Trophoblast cell (in vitro differentiated cells and primary cell): ENCODE data around the gene SMO.
A peak's percentile ranks its signal among the peaks of the same experiment; 100 is the strongest.
"Not testable (repeated sequence)": the region's sequence is repeated elsewhere in the genome, so short reads cannot be mapped to it uniquely, and the experiment has no call there.

Experiments
- DNase-seq, 2 donors: peaks; one replicate each; pipeline ENCODE4 v3.0.0-alpha.2; 2016
- H2AFZ ChIP-seq: 2 replicates; pipeline ENCODE4 v1.6.1; 2013; ENCODE audit warnings: low read length, moderate library complexity, mild to moderate bottlenecking; ENCODE audit not compliant: insufficient read depth, poor library complexity
- H2AK5ac ChIP-seq: 2 replicates; pipeline ENCODE4 v1.6.1; 2013; ENCODE audit warnings: mild to moderate bottlenecking, low read length
- H2BK120ac ChIP-seq: 2 replicates; pipeline ENCODE4 v1.6.1; 2013; ENCODE audit warnings: low read length, mild to moderate bottlenecking, moderate library complexity; ENCODE audit not compliant: insufficient read depth, poor library complexity
- H2BK12ac ChIP-seq: 2 replicates; pipeline ENCODE4 v1.6.1; 2013; ENCODE audit warnings: mild to moderate bottlenecking, low read length, moderate library complexity
- H2BK5ac ChIP-seq: 2 replicates; pipeline ENCODE4 v1.6.1; 2013; ENCODE audit warnings: low read length, low read depth, moderate library complexity, mild to moderate bottlenecking; ENCODE audit not compliant: poor library complexity
- H3K14ac ChIP-seq: 2 replicates; pipeline ENCODE4 v1.6.1; 2013; ENCODE audit warnings: mild to moderate bottlenecking, low read length
- H3K18ac ChIP-seq: 2 replicates; pipeline ENCODE4 v1.6.1; 2013; ENCODE audit warnings: mild to moderate bottlenecking, low read length
- H3K23ac ChIP-seq: 2 replicates; pipeline ENCODE4 v1.6.1; 2013; ENCODE audit warnings: low read length
- H3K27ac ChIP-seq: 2 replicates; pipeline ENCODE4 v1.5.1; 2013; ENCODE audit warnings: low read depth, mild to moderate bottlenecking, inconsistent platforms, low read length, moderate library complexity
- H3K27me3 ChIP-seq: 2 replicates; pipeline ENCODE4 v1.6.1; 2013; ENCODE audit warnings: inconsistent platforms, mild to moderate bottlenecking, low read length, moderate library complexity; ENCODE audit not compliant: insufficient read depth
- H3K36me3 ChIP-seq, 2 experiments: 1 replicate in 1 of 2; 2 replicates in 1 of 2; pipeline ENCODE4 v1.6.1; 2013; ENCODE audit warnings: low read length in 2 of 2, mild to moderate bottlenecking in 2 of 2, moderate library complexity in 1 of 2; ENCODE audit not compliant: insufficient read depth in 2 of 2, control insufficient read depth in 1 of 2
- H3K4ac ChIP-seq: 2 replicates; pipeline ENCODE4 v1.6.1; 2013; ENCODE audit warnings: low read depth, mild to moderate bottlenecking, low read length, moderate library complexity
- H3K4me1 ChIP-seq, 2 experiments: 1 replicate in 1 of 2; 2 replicates in 1 of 2; pipeline ENCODE4 v1.6.1; 2013; ENCODE audit warnings: low read length in 2 of 2, mild to moderate bottlenecking in 2 of 2, moderate library complexity in 1 of 2; ENCODE audit not compliant: insufficient read depth in 2 of 2, control insufficient read depth in 1 of 2
- H3K4me2 ChIP-seq: 2 replicates; pipeline ENCODE4 v1.6.1; 2013; ENCODE audit warnings: inconsistent platforms, mild to moderate bottlenecking, low read length, moderate library complexity
- H3K4me3 ChIP-seq: 2 replicates; pipeline ENCODE4 v1.5.1; 2013; ENCODE audit warnings: mild to moderate bottlenecking, low read depth, low read length, inconsistent platforms
- H3K79me1 ChIP-seq: one replicate; pipeline ENCODE4 v1.6.1; 2013; ENCODE audit warnings: low read length
- H3K79me2 ChIP-seq: 2 replicates; pipeline ENCODE4 v1.6.1; 2013; ENCODE audit warnings: low read length, mild to moderate bottlenecking; ENCODE audit not compliant: control insufficient read depth, insufficient read depth, poor library complexity
- H3K9ac ChIP-seq: 2 replicates; pipeline ENCODE4 v1.6.1; 2013; ENCODE audit warnings: mild to moderate bottlenecking, low read length
- H3K9me3 ChIP-seq: 2 replicates; pipeline ENCODE4 v1.6.1; 2013; ENCODE audit warnings: low read depth, mild to moderate bottlenecking, control low read depth, inconsistent platforms, low read length; ENCODE audit not compliant: insufficient read depth
- H4K12ac ChIP-seq: 2 replicates; pipeline ENCODE4 v1.6.1; 2013; ENCODE audit warnings: low read depth, mild to moderate bottlenecking, low read length, moderate library complexity
- H4K8ac ChIP-seq: 2 replicates; pipeline ENCODE4 v1.6.1; 2013; ENCODE audit warnings: low read depth, mild to moderate bottlenecking, low read length, moderate library complexity
- H4K91ac ChIP-seq: one replicate; pipeline ENCODE4 v1.6.1; 2013; ENCODE audit warnings: low read depth, mild to moderate bottlenecking, low read length, moderate library complexity
- WGBS: extraction: QIAGEN DNeasy Blood & Tissue Kit; methylation state at CpG from one replicate; pipeline ENCODE4 v1.1.7; 2013; ENCODE audit warnings: missing lambda C conversion rate; ENCODE audit not compliant: insufficient read length, insufficient coverage; ENCODE audit errors: extremely low coverage; 5-methylcytosine and 5-hydroxymethylcytosine counted together

The SMO gene

DNA sequence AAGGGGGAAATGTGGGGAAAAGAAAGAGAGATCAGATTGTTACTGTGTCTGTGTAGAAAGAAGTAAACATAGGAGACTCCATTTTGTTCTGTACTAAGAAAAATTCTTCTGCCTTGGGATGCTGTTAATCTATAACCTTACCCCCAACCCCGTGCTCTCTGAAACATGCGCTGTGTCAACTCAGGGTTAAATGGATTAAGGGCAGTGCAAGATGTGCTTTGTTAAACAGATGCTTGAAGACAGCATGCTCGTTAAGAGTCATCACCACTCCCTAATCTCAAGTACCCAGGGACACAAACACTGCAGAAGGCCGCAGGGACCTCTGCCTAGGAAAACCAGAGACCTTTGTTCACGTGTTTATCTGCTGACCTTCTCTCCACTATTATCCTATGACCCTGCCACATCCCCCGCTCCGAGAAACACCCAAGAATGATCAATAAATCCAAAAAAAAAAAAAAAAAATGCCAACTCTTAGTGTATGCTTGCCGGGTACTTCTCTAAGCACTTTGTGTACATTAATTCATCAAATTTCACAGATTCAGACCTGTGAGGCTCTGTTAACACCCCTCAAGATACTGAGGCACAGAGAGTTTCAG lies 28.5 kb downstream of the SMO start:
- H3K4me2 ChIP-seq, H3K27me3 ChIP-seq, H3K9ac ChIP-seq, H2BK12ac ChIP-seq, H4K8ac ChIP-seq, H2AK5ac ChIP-seq, H3K18ac ChIP-seq, H3K23ac ChIP-seq, H3K4ac ChIP-seq, H3K14ac ChIP-seq, H4K91ac ChIP-seq, H3K79me2 ChIP-seq, H3K79me1 ChIP-seq, H2AFZ ChIP-seq, H3K4me1 ChIP-seq, H3K4me3 ChIP-seq, H4K12ac ChIP-seq, H3K27ac ChIP-seq, H2BK5ac ChIP-seq, H3K9me3 ChIP-seq, DNase-seq, H2BK120ac ChIP-seq: not testable (repeated sequence)
- WGBS, result no CpG with 5 or more reads among the region's 8 CpGs
- peaks cover 13 to 14% of the 10 kb centered on the region in 2 experiments for H3K36me3 ChIP-seq

DNA sequence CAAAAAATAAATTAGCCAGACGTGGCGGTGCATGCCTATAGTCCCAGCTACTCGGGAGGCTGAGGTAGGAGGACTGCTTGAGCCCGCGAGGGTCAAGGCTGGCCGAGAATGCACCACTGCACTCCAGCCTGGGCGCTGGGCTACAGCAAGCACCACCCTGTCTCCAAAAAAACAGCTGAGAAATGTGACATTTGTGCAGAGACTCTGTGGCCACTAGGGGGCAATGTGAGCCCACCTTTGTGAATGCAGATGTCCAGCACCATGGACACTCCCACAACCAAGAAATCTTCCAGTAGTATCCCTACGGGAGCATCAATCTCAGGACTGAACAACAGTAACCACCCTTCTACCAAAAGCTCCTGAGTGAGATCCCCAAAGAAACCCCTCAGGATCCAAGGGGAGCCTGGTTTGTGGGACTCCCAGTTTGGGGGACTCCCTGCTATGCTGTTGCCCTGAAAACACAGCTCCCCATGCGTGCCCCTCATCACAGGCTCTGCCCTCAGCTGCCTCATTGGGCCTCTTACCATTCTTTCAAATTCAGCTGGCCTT lies 30.2 kb downstream of the SMO start:
- Histone ChIP-seq H3K23ac (no peak overlapping the region), H3K4ac (no peak overlapping the region), H3K4me1 (peaks cover 0 to 4% of the 10 kb centered on the region in 2 experiments), H4K91ac (no peak overlapping the region), H3K4me3 (no peak overlapping the region), H2BK12ac (no peak overlapping the region), H3K9ac (no peak overlapping the region), H3K36me3 (no peaks in the 10 kb centered on the region), H2BK5ac (no peak overlapping the region), H3K18ac (no peak overlapping the region), H4K8ac (no peak overlapping the region), H3K79me1 (no peaks in the 10 kb centered on the region), H3K4me2 (no peak overlapping the region), H3K79me2 (no peaks in the 10 kb centered on the region), H3K27me3 (no peaks in the 10 kb centered on the region), H2BK120ac (no peak overlapping the region), H3K9me3 (peaks cover 7% of the 10 kb centered on the region), H3K14ac (no peak overlapping the region), H3K27ac (no peak overlapping the region), H2AFZ (no peak overlapping the region), H2AK5ac (no peak overlapping the region), H4K12ac (no peak overlapping the region)
- WGBS, result no CpG with 5 or more reads among the region's 9 CpGs
- DNase-seq, result peak; percentile 86 to 98

- not testable (repeated sequence) for H3K9ac ChIP-seq, H4K91ac ChIP-seq, H3K9me3 ChIP-seq, H3K27ac ChIP-seq, H4K8ac ChIP-seq, H3K14ac ChIP-seq, H3K18ac ChIP-seq, H3K4ac ChIP-seq, H3K36me3 ChIP-seq, H3K4me2 ChIP-seq, H3K79me1 ChIP-seq, H2AK5ac ChIP-seq, H2AFZ ChIP-seq, DNase-seq, H2BK120ac ChIP-seq, H3K79me2 ChIP-seq, H3K4me1 ChIP-seq, H2BK12ac ChIP-seq, H4K12ac ChIP-seq, H3K23ac ChIP-seq, H3K27me3 ChIP-seq, H2BK5ac ChIP-seq, H3K4me3 ChIP-seq
- WGBS, result no CpG with 5 or more reads among the region's 4 CpGs
Measured at GRCh38 chr7:129219166-129219565, 30.7 kb downstream of the SMO start.

- no peak overlapping the region for H3K4me2 ChIP-seq
- H3K14ac ChIP-seq, result no peak overlapping the region
- no CpG with 5 or more reads among the region's 4 CpGs for WGBS
- H3K9ac ChIP-seq, result no peak overlapping the region
- no peak overlapping the region for H4K91ac ChIP-seq
- peaks cover 2% of the 10 kb centered on the region for H3K79me1 ChIP-seq
- H3K36me3 ChIP-seq, result no peaks in the 10 kb centered on the region
- no peaks in the 10 kb centered on the region for H3K4me1 ChIP-seq
- no peaks in the 10 kb centered on the region for H3K9me3 ChIP-seq
- H3K27me3 ChIP-seq, result no peaks in the 10 kb centered on the region
- H3K27ac ChIP-seq, result no peak overlapping the region
- peaks cover 1% of the 10 kb centered on the region for H3K79me2 ChIP-seq
- no peak overlapping the region for H4K8ac ChIP-seq
- no peak overlapping the region for H3K18ac ChIP-seq
- H3K4ac ChIP-seq, result no peak overlapping the region
- H4K12ac ChIP-seq, result no peak overlapping the region
- H3K4me3 ChIP-seq, result no peak overlapping the region
- H2BK5ac ChIP-seq, result no peak overlapping the region
- H2AK5ac ChIP-seq, result no peak overlapping the region
- H2BK120ac ChIP-seq, result no peak overlapping the region
- DNase-seq, result no peak
- H3K23ac ChIP-seq, result no peak overlapping the region
- no peak overlapping the region for H2AFZ ChIP-seq
- H2BK12ac ChIP-seq, result no peak overlapping the region
Measured at GRCh38 chr7:129222064-129222463, 33.6 kb downstream of the SMO start.
